CD14-positive monocyte (primary cell): ENCODE measurements around the gene DLG1. TPM values are rescaled to one million over a fixed set of nuclear protein-coding genes. Genes with fewer than 3 reads are reported as not detected.

Source experiments
- DNase-seq, 3 donors: peaks; one replicate each; pipeline ENCODE4 v3.0.0-alpha.2; 2011 to 2022
- H2AFZ ChIP-seq: 2 replicates; pipeline ENCODE4 v1.6.0; 2012; ENCODE audit warnings: mild to moderate bottlenecking, low read depth, low read length, inconsistent platforms; ENCODE audit not compliant: insufficient read depth, poor library complexity, severe bottlenecking
- H3K27ac ChIP-seq, 2 donors: 1 replicate in 1 of 2; 2 replicates in 1 of 2; pipeline ENCODE4 v1.5.1; 2012 to 2013; ENCODE audit warnings: low read length in 2 of 2, control low read depth in 1 of 2, inconsistent platforms in 1 of 2, low read depth in 1 of 2, mild to moderate bottlenecking in 1 of 2
- H3K27me3 ChIP-seq, 2 donors: one replicate each; pipeline versions ENCODE4 v1.6.0 to v1.6.1; 2011 to 2013; ENCODE audit warnings: low read length in 2 of 2; ENCODE audit not compliant: control insufficient read depth in 2 of 2, insufficient read depth in 2 of 2
- H3K36me3 ChIP-seq, 2 donors: replicated peaks in 1 of 2; 1 replicate in 1 of 2; 2 replicates in 1 of 2; pipeline versions ENCODE4 v1.5.1 to v1.6.1; 2012 to 2013; ENCODE audit warnings: low read length in 2 of 2, control low read depth in 1 of 2, inconsistent platforms in 1 of 2, mild to moderate bottlenecking in 1 of 2; ENCODE audit not compliant: insufficient read depth in 2 of 2, control insufficient read depth in 1 of 2
- H3K4me1 ChIP-seq, 2 donors: 1 replicate in 1 of 2; 2 replicates in 1 of 2; pipeline versions ENCODE4 v1.5.1 to v1.6.1; 2012 to 2013; ENCODE audit warnings: low read length in 2 of 2, control low read depth in 1 of 2, inconsistent platforms in 1 of 2, mild to moderate bottlenecking in 1 of 2, moderate library complexity in 1 of 2; ENCODE audit not compliant: insufficient read depth in 2 of 2, control insufficient read depth in 1 of 2
- H3K4me2 ChIP-seq: replicated peaks from 2 replicates; pipeline ENCODE3; 2012; ENCODE audit warnings: low read length, moderate library complexity, mild to moderate bottlenecking; ENCODE audit not compliant: poor library complexity, severe bottlenecking; ENCODE audit errors: extremely low read depth
- H3K4me3 ChIP-seq, 3 experiments: fragments of 200-600 bp in 1 of 3; sonication (generic) in 1 of 3; replicated peaks in 1 of 3; 1 replicate in 2 of 3; 2 replicates in 1 of 3; pipeline ENCODE4 v1.5.1; 2011 to 2013; ENCODE audit warnings: low read length in 3 of 3, mild to moderate bottlenecking in 3 of 3, control low read depth in 2 of 3, low read depth in 2 of 3, inconsistent platforms in 1 of 3, moderate library complexity in 1 of 3
- H3K79me2 ChIP-seq: 2 replicates; pipeline ENCODE4 v1.6.0; 2012; ENCODE audit warnings: mild to moderate bottlenecking, control low read depth, inconsistent platforms, low read length, moderate library complexity; ENCODE audit not compliant: insufficient read depth
- H3K9ac ChIP-seq: 2 replicates; pipeline ENCODE4 v1.6.0; 2017; ENCODE audit warnings: low read length, mild to moderate bottlenecking; ENCODE audit not compliant: insufficient read depth, poor library complexity, severe bottlenecking
- H3K9me3 ChIP-seq, 2 donors: replicated peaks in 1 of 2; 1 replicate in 1 of 2; 2 replicates in 1 of 2; pipeline versions ENCODE4 v1.5.1 to v1.6.1; 2012 to 2013; ENCODE audit warnings: low read length in 2 of 2, control low read depth in 1 of 2; ENCODE audit not compliant: control insufficient read depth in 1 of 2, insufficient read depth in 1 of 2
- H4K20me1 ChIP-seq: 2 replicates; pipeline ENCODE4 v1.6.0; 2012; ENCODE audit warnings: mild to moderate bottlenecking, low read length, control low read depth, moderate library complexity; ENCODE audit not compliant: insufficient read depth
- H3K27ac Mint-ChIP-seq, 7 donors: one replicate each; pipeline ENCODE4 v1.8.0; 2020; ENCODE audit warnings: mild to moderate bottlenecking in 7 of 7, mixed read lengths in 7 of 7, moderate library complexity in 6 of 7, inconsistent platforms in 2 of 7
- H3K27me3 Mint-ChIP-seq, 3 donors: one replicate each; pipeline ENCODE4 v1.8.0; 2021 to 2022; ENCODE audit warnings: low read depth in 3 of 3, mild to moderate bottlenecking in 3 of 3, mixed read lengths in 3 of 3, moderate library complexity in 3 of 3, inconsistent platforms in 1 of 3
- H3K36me3 Mint-ChIP-seq, 2 donors: one replicate each; pipeline ENCODE4 v1.8.0; 2020; ENCODE audit warnings: mixed read lengths in 2 of 2, inconsistent platforms in 1 of 2, mild to moderate bottlenecking in 1 of 2
- H3K4me1 Mint-ChIP-seq: one replicate; pipeline ENCODE4 v1.8.0; 2020; ENCODE audit warnings: mild to moderate bottlenecking, mixed read lengths
- H3K4me3 Mint-ChIP-seq, 2 donors: one replicate each; pipeline ENCODE4 v1.8.0; 2020; ENCODE audit warnings: mild to moderate bottlenecking in 2 of 2, mixed read lengths in 2 of 2, moderate library complexity in 1 of 2
- H3K9me3 Mint-ChIP-seq, 7 donors: one replicate each; pipeline ENCODE4 v1.8.0; 2020 to 2022; ENCODE audit warnings: mixed read lengths in 7 of 7, mild to moderate bottlenecking in 6 of 7, moderate library complexity in 6 of 7, inconsistent platforms in 2 of 7
- WGBS: methylation state at CpG from one replicate; pipeline ENCODE4 v1.1.5; 2013; ENCODE audit warnings: missing lambda C conversion rate; ENCODE audit not compliant: insufficient coverage; 5-methylcytosine and 5-hydroxymethylcytosine counted together
- intact Hi-C, 2 donors: fragments of 100-400 bp; cut with micrococcal nuclease; formaldehyde crosslinking; loops; one replicate each; pipeline versions ENCODE4 v1.15.0 to v1.15.1; 2023
- polyA plus RNA-seq, 3 donors: library from polyadenylated mRNA; depleted of rRNA in 1 of 3; unstranded in 2 of 3; stranded (reverse) in 1 of 3; fragments of 300-500 nt in 2 of 3; fragments of >200 nt in 1 of 3; fragmentation: Illumina TruSeq in 2 of 3; gene quantifications; 1 replicate in 2 of 3; 2 replicates in 1 of 3; pipeline ENCODE4 v1.2.3, GENCODE V29; 2012 to 2021
- TF ChIP-seq, protein P1 (sequence below): fragments of 200-600 bp; IDR thresholded peaks from one replicate; pipeline ENCODE4 v1.8.0; 2022; ENCODE audit warnings: antibody characterized with exemption, mild to moderate bottlenecking

The DLG1 gene
- polyA plus RNA-seq, 3 donors = 6.5 to 21.9 (median 10.2) TPM

GRCh38 chr3:197225579-197225978, 72.8 kb downstream of the DLG1 start:
- Mint-ChIP-seq H3K4me1 (peaks cover 26% of the 10 kb centered on the region), H3K27me3 (no peaks in the 10 kb centered on the region), H3K36me3 (peaks cover 0 to 3% of the 10 kb centered on the region in 2 donors), H3K9me3 (no peaks in the 10 kb centered on the region), H3K4me3 (no peak overlapping the region), H3K27ac (no peak overlapping the region)
- H3K79me2 ChIP-seq = peaks cover 28% of the 10 kb centered on the region
- intact Hi-C loops = no loop called here
- no peak overlapping the region for H3K4me2 ChIP-seq
- H3K4me1 ChIP-seq = peaks cover 0 to 4% of the 10 kb centered on the region in 2 donors
- no peaks in the 10 kb centered on the region for H3K9me3 ChIP-seq
- H2AFZ ChIP-seq = no peak overlapping the region
- no peaks in the 10 kb centered on the region for H3K36me3 ChIP-seq
- peaks cover 34% of the 10 kb centered on the region for H4K20me1 ChIP-seq
- H3K27me3 ChIP-seq = no peaks in the 10 kb centered on the region
- H3K9ac ChIP-seq = no peak overlapping the region
- DNase-seq = no peak
- TF ChIP-seq, protein P1, sequence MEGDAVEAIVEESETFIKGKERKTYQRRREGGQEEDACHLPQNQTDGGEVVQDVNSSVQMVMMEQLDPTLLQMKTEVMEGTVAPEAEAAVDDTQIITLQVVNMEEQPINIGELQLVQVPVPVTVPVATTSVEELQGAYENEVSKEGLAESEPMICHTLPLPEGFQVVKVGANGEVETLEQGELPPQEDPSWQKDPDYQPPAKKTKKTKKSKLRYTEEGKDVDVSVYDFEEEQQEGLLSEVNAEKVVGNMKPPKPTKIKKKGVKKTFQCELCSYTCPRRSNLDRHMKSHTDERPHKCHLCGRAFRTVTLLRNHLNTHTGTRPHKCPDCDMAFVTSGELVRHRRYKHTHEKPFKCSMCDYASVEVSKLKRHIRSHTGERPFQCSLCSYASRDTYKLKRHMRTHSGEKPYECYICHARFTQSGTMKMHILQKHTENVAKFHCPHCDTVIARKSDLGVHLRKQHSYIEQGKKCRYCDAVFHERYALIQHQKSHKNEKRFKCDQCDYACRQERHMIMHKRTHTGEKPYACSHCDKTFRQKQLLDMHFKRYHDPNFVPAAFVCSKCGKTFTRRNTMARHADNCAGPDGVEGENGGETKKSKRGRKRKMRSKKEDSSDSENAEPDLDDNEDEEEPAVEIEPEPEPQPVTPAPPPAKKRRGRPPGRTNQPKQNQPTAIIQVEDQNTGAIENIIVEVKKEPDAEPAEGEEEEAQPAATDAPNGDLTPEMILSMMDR = no peak
- H3K27ac ChIP-seq = no peak overlapping the region
- no CpG with 5 or more reads among the region's 1 CpG for WGBS
- no peak overlapping the region for H3K4me3 ChIP-seq

GRCh38 chr3:197224034-197224444, 74.4 kb downstream of the DLG1 start:
- H3K27ac Mint-ChIP-seq = no peak overlapping the region
- H3K4me3 Mint-ChIP-seq = no peak overlapping the region
- H3K27me3 ChIP-seq = no peaks in the 10 kb centered on the region
- H2AFZ ChIP-seq = no peak overlapping the region
- H3K4me1 ChIP-seq = peaks cover 0 to 4% of the 10 kb centered on the region in 2 donors
- peaks cover 0 to 6% of the 10 kb centered on the region in 2 donors for H3K36me3 Mint-ChIP-seq
- H3K27ac ChIP-seq = no peak overlapping the region
- H3K36me3 ChIP-seq = no peaks in the 10 kb centered on the region
- no peak overlapping the region for H3K9ac ChIP-seq
- H3K9me3 ChIP-seq = no peaks in the 10 kb centered on the region
- H3K4me2 ChIP-seq = no peak overlapping the region
- TF ChIP-seq, protein P1 = peak; percentile 69
- H3K4me3 ChIP-seq = no peak overlapping the region
- peaks cover 26% of the 10 kb centered on the region for H3K4me1 Mint-ChIP-seq
- DNase-seq = peak; percentile 6 to 19 (median 18)
- peaks cover 32% of the 10 kb centered on the region for H4K20me1 ChIP-seq
- no peaks in the 10 kb centered on the region for H3K27me3 Mint-ChIP-seq
- H3K79me2 ChIP-seq = peaks cover 35% of the 10 kb centered on the region
- intact Hi-C loops = no loop called here
- H3K9me3 Mint-ChIP-seq = no peaks in the 10 kb centered on the region
